ENCODE results near the gene FICD.

The FICD gene

GRCh38 chr12:108565976-108566375 lies 50.9 kb downstream of the FICD start:
- Histone ChIP-seq H3K79me2 (ENCODE audit: insufficient read depth, low read length) (no peaks in the 10 kb centered on the region; the same call in 1 of the 2 replicates), H2AFZ (ENCODE audit: low read length) (no peak overlapping the region), H3K36me3 (ENCODE audit: insufficient read depth, low read length) (peaks cover 45% of the 10 kb centered on the region; the same call in 1 of the 2 replicates)

GRCh38 chr12:108566452-108566851 lies 51.4 kb downstream of the FICD start:
- TF ChIP-seq CTCF (IDR thresholded peaks at IDR 0.05; ENCODE audit: low read length) (no peak), EZH2 (IDR thresholded peaks at IDR 0.05; ENCODE audit: borderline replicate concordance, low read length) (no peak)
- Histone ChIP-seq H3K4me1 (ENCODE audit: insufficient read depth, low read length, severe bottlenecking) (peaks cover 74% of the 10 kb centered on the region), H3K4me3 (ENCODE audit: low read depth, low read length, poor library complexity, severe bottlenecking) (no peak overlapping the region), H3K9ac (ENCODE audit: low read length) (peak overlapping the region; percentile 46; the same call in 1 of the 2 replicates), H4K20me1 (ENCODE audit: insufficient read depth, low read length) (no peaks in the 10 kb centered on the region), H3K4me2 (ENCODE audit: low read length) (no peak overlapping the region), H3K27me3 (ENCODE audit: insufficient read depth, low read length) (no peaks in the 10 kb centered on the region), H3K9me3 (ENCODE audit: low read length) (no peaks in the 10 kb centered on the region), H3K9me2 (ENCODE audit: low read depth, low read length) (no peaks in the 10 kb centered on the region), H2AFZ (ENCODE audit: low read length) (no peak overlapping the region), H3K79me2 (ENCODE audit: insufficient read depth, low read length) (no peaks in the 10 kb centered on the region; the same call in 1 of the 2 replicates), H3K27ac (ENCODE audit: low read depth, low read length, poor library complexity, severe bottlenecking) (peak overlapping the region; percentile 74), H3K36me3 (ENCODE audit: insufficient read depth, low read length) (peaks cover 45% of the 10 kb centered on the region; the same call in 1 of the 2 replicates), H3F3A (ENCODE audit: insufficient read depth, low read length) (no peaks in the 10 kb centered on the region)

More at GRCh38 chr12:108565976-108566375, 50.9 kb downstream of the FICD start:
- H3K9ac ChIP-seq (ENCODE audit: low read length) = peak overlapping the region; percentile 46; the same call in 1 of the 2 replicates
- H3K4me1 ChIP-seq (ENCODE audit: insufficient read depth, low read length, severe bottlenecking) = peaks cover 74% of the 10 kb centered on the region
- TF ChIP-seq CTCF (IDR thresholded peaks at IDR 0.05; ENCODE audit: low read length) (no peak), EZH2 (IDR thresholded peaks at IDR 0.05; ENCODE audit: borderline replicate concordance, low read length) (no peak)
- H3K9me2 ChIP-seq (ENCODE audit: low read depth, low read length) = no peaks in the 10 kb centered on the region
- H3K27me3 ChIP-seq (ENCODE audit: insufficient read depth, low read length) = no peaks in the 10 kb centered on the region
- no peaks in the 10 kb centered on the region for H4K20me1 ChIP-seq (ENCODE audit: insufficient read depth, low read length)
- H3F3A ChIP-seq (ENCODE audit: insufficient read depth, low read length) = no peaks in the 10 kb centered on the region
- peak overlapping the region; percentile 23; the same call in 1 of the 2 replicates for H3K4me2 ChIP-seq (ENCODE audit: low read length)
- H3K9me3 ChIP-seq (ENCODE audit: low read length) = no peaks in the 10 kb centered on the region
- H3K27ac ChIP-seq (ENCODE audit: low read depth, low read length, poor library complexity, severe bottlenecking) = peak overlapping the region; percentile 74
- no peak overlapping the region for H3K4me3 ChIP-seq (ENCODE audit: low read depth, low read length, poor library complexity, severe bottlenecking)

DNA sequence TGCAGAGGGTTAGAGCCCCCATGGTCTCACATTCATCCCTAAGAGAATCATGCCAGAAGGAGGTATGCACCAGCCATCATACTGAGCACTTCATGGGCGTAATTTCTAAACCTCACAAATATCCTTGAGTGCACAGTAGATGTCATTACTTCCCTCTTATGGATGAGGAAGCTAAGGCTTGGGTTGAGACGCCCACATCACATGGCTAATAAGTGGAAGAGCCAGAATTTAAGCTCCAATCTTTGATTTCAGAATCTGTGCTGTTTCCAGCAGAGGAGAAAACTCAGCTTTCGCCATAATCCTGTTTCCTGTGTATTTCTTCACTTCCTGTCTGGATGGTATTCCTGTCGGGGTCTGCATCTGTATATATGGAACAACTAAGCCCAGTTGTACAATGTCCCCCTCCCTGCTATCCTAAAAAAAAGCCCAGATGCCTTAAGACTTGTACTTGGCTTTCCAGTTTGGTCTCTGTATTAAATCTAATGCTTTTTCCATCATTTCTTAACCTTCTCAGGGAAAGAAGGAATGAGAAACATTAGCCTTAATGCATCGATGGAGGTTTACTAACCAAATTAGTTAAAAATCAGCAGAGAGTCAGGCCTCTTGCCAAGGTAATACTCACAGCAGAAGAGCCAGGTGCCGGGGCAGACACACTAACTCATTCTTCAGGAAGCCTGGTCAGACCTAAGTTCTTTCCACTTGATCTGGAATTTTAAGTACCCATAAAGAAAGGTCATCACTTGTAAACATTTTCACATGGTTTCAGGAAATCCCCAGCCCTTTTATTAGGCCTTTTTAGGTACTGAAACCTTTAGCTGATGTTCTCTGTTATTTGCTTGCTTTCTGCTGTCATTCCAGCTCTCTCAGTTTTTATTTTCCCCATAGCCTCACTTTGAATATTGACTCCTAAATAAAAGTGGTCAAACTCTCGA lies 52.6 kb downstream of the FICD start:
- Histone ChIP-seq H3K27me3 (ENCODE audit: insufficient read depth, low read length) (no peaks in the 10 kb centered on the region), H3K4me3 (ENCODE audit: low read depth, low read length, poor library complexity, severe bottlenecking) (no peak overlapping the region)

More for the DNA sequence above, 52.6 kb downstream of the FICD start:
- Histone ChIP-seq H3F3A (ENCODE audit: insufficient read depth, low read length) (no peaks in the 10 kb centered on the region), H3K4me2 (ENCODE audit: low read length) (no peak overlapping the region), H3K79me2 (ENCODE audit: insufficient read depth, low read length) (no peaks in the 10 kb centered on the region; the same call in 1 of the 2 replicates), H4K20me1 (ENCODE audit: insufficient read depth, low read length) (no peaks in the 10 kb centered on the region), H3K36me3 (ENCODE audit: insufficient read depth, low read length) (peaks cover 45% of the 10 kb centered on the region; the same call in 1 of the 2 replicates), H3K4me1 (ENCODE audit: insufficient read depth, low read length, severe bottlenecking) (peaks cover 74% of the 10 kb centered on the region), H2AFZ (ENCODE audit: low read length) (no peak overlapping the region), H3K9me2 (ENCODE audit: low read depth, low read length) (no peaks in the 10 kb centered on the region), H3K9me3 (ENCODE audit: low read length) (no peaks in the 10 kb centered on the region), H3K9ac (ENCODE audit: low read length) (no peak overlapping the region; the same call in 1 of the 2 replicates), H3K27ac (ENCODE audit: low read depth, low read length, poor library complexity, severe bottlenecking) (peak overlapping the region; percentile 75)
- TF ChIP-seq CTCF (IDR thresholded peaks at IDR 0.05; ENCODE audit: low read length) = no peak
- TF ChIP-seq EZH2 (IDR thresholded peaks at IDR 0.05; ENCODE audit: borderline replicate concordance, low read length) = no peak
